Neural cell (in vitro differentiated cells): ENCODE data around the gene MAP3K20. TPM values are rescaled to one million over a fixed set of nuclear protein-coding genes. Genes with fewer than 3 reads are reported as not detected.
A peak's percentile ranks its signal among the peaks of the same experiment; 100 is the strongest.

ENCODE experiments used
- H2AFZ ChIP-seq: fragments of 200-600, 300-800 bp; sonication (generic), shearing (Covaris generic); 2 replicates; pipeline ENCODE4 v1.6.0; 2014; ENCODE audit warnings: low read depth, mild to moderate bottlenecking, antibody characterized with exemption, low read length, moderate library complexity
- H3F3A ChIP-seq: fragments of 200-600 bp; shearing (Covaris generic); 2 replicates; pipeline ENCODE4 v1.6.1; 2016; ENCODE audit warnings: mild to moderate bottlenecking, moderate library complexity, mixed read lengths, antibody characterized with exemption, low read length; ENCODE audit not compliant: insufficient read depth, poor library complexity, severe bottlenecking
- H3K27ac ChIP-seq: fragments of 200-600, 300-800 bp; sonication (generic), shearing (Covaris generic); 2 replicates; pipeline ENCODE4 v1.5.1; 2014; ENCODE audit warnings: mild to moderate bottlenecking, low read length, moderate library complexity
- H3K27me3 ChIP-seq: fragments of 300-800, 200-600 bp; sonication (generic), shearing (Covaris generic); 2 replicates; pipeline ENCODE4 v1.6.0; 2014; ENCODE audit warnings: mild to moderate bottlenecking, low read depth, low read length, moderate library complexity; ENCODE audit not compliant: insufficient read depth
- H3K36me3 ChIP-seq: fragments of 300-800, 200-600 bp; sonication (generic), shearing (Covaris generic); 2 replicates; pipeline ENCODE4 v1.5.1; 2014; ENCODE audit warnings: mild to moderate bottlenecking, antibody characterized with exemption, low read length, moderate library complexity; ENCODE audit not compliant: insufficient read depth
- H3K4me2 ChIP-seq: fragments of 300-800, 200-600 bp; sonication (generic), shearing (Covaris generic); 2 replicates; pipeline ENCODE4 v1.6.0; 2014; ENCODE audit warnings: mild to moderate bottlenecking, low read length
- H3K4me3 ChIP-seq: fragments of 300-800, 200-600 bp; sonication (generic), shearing (Covaris generic); 2 replicates; pipeline ENCODE4 v1.5.1; 2014; ENCODE audit warnings: mild to moderate bottlenecking, low read length, moderate library complexity
- H3K79me2 ChIP-seq: fragments of 200-600 bp; shearing (Covaris generic); replicated peaks from 2 replicates; pipeline ENCODE4 v1.6.0; 2014; ENCODE audit warnings: mild to moderate bottlenecking, low read length, moderate library complexity; ENCODE audit not compliant: insufficient read depth
- H3K9ac ChIP-seq: fragments of 300-800, 200-600 bp; sonication (generic), shearing (Covaris generic); 2 replicates; pipeline ENCODE4 v1.6.1; 2016; ENCODE audit warnings: mild to moderate bottlenecking, low read length, mixed read lengths
- H3K9me2 ChIP-seq: fragments of 200-600 bp; shearing (Covaris generic); 2 replicates; pipeline ENCODE4 v1.6.1; 2016; ENCODE audit warnings: mild to moderate bottlenecking, low read length, mixed read lengths; ENCODE audit not compliant: insufficient read depth
- H3K9me3 ChIP-seq: fragments of 200-600, 300-800 bp; sonication (generic), shearing (Covaris generic); 2 replicates; pipeline ENCODE4 v1.6.1; 2016; ENCODE audit warnings: mild to moderate bottlenecking, mixed run types, low read length, moderate library complexity, mixed read lengths
- H4K20me1 ChIP-seq: fragments of 200-600 bp; shearing (Covaris generic); 2 replicates; pipeline ENCODE4 v1.6.1; 2016; ENCODE audit warnings: mild to moderate bottlenecking, mixed run types; ENCODE audit not compliant: insufficient read depth
- CTCF ChIP-seq: fragments of 450-650 bp; IDR thresholded peaks from 2 replicates; pipeline ENCODE4 v1.5.1; 2014; ENCODE audit warnings: antibody characterized with exemption, mild to moderate bottlenecking, moderate library complexity; ENCODE audit not compliant: poor library complexity, severe bottlenecking
- EP300 ChIP-seq: fragments of 450-650 bp; conservative IDR thresholded peaks from 2 replicates; pipeline ENCODE4 v1.6.1; 2014; ENCODE audit warnings: antibody characterized with exemption, mild to moderate bottlenecking, moderate library complexity; ENCODE audit not compliant: poor library complexity, severe bottlenecking
- MXI1 ChIP-seq: fragments of 450-650 bp; conservative IDR thresholded peaks from 2 replicates; pipeline ENCODE4 v1.6.1; 2014; ENCODE audit warnings: antibody characterized with exemption, mild to moderate bottlenecking; ENCODE audit not compliant: poor library complexity, severe bottlenecking
- POLR2AphosphoS5 ChIP-seq: IDR thresholded peaks from 2 replicates; pipeline ENCODE4 v1.6.1; 2012
- RAD21 ChIP-seq: fragments of 450-650 bp; conservative IDR thresholded peaks from 2 replicates; pipeline ENCODE4 v1.6.1; 2014; ENCODE audit warnings: antibody characterized with exemption, mild to moderate bottlenecking, moderate library complexity
- REST ChIP-seq: IDR thresholded peaks from 2 replicates; pipeline ENCODE4 v1.6.1; 2012; ENCODE audit warnings: borderline replicate concordance
- polyA plus RNA-seq: library from polyadenylated mRNA; depleted of rRNA; stranded (reverse); fragments of >200 nt; gene quantifications from 2 replicates; pipeline ENCODE4 v1.2.3, GENCODE V29; 2014

The MAP3K20 gene
- polyA plus RNA-seq, 1 donor from 2014 or later, result 0.48 TPM

DNA sequence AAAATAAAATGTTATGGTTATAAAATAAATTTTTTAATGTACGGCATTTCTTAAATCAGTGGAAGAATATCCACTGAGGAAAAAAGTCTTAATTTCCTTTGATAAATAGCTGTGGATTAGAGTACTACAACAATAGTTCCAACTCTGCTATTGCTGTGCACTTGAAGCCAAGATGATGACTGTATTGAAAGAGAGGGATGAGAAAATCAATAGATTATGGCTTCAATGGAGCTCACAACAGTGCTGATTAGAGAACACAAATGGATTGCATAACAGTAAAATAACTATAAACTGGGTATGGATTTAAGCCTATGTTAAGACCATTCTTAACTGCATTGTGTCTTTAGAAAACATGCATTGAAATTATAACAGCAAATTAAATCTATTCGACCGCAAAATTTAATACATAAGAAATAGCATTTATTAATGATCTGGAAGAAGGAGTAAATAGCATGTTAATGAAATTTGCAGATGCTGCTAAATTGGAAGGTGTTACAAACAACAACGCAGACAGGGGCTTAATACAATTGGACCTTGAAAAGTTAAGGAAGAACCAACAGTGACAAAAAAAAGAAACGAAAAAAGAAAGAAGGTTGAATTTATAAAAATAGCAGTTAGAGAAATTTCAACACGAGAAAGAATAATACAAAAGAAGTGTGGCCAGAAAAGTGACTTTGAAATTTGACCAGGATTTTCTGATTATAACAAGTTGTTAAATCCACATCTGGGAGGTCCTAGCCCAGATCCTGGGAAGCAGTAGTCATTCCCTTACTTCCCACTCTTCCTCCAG lies 8.6 kb upstream of the MAP3K20 start:
- no peaks in the 10 kb centered on the region for H4K20me1 ChIP-seq
- H3K9me2 ChIP-seq, result no peaks in the 10 kb centered on the region
- no peak overlapping the region for H3K4me3 ChIP-seq
- no peak overlapping the region for H3K27ac ChIP-seq
- no peaks in the 10 kb centered on the region for H3K27me3 ChIP-seq
- H3K36me3 ChIP-seq, result no peaks in the 10 kb centered on the region
- no peak overlapping the region for H3K4me2 ChIP-seq
- H3F3A ChIP-seq, result no peaks in the 10 kb centered on the region
- H3K79me2 ChIP-seq, result no peaks in the 10 kb centered on the region
- no peak overlapping the region for H2AFZ ChIP-seq
- no peaks in the 10 kb centered on the region for H3K9me3 ChIP-seq
- H3K9ac ChIP-seq, result no peak overlapping the region
- TF ChIP-seq EP300 (no peak), POLR2AphosphoS5 (no peak), RAD21 (no peak), CTCF (no peak), REST (no peak), MXI1 (no peak)

DNA sequence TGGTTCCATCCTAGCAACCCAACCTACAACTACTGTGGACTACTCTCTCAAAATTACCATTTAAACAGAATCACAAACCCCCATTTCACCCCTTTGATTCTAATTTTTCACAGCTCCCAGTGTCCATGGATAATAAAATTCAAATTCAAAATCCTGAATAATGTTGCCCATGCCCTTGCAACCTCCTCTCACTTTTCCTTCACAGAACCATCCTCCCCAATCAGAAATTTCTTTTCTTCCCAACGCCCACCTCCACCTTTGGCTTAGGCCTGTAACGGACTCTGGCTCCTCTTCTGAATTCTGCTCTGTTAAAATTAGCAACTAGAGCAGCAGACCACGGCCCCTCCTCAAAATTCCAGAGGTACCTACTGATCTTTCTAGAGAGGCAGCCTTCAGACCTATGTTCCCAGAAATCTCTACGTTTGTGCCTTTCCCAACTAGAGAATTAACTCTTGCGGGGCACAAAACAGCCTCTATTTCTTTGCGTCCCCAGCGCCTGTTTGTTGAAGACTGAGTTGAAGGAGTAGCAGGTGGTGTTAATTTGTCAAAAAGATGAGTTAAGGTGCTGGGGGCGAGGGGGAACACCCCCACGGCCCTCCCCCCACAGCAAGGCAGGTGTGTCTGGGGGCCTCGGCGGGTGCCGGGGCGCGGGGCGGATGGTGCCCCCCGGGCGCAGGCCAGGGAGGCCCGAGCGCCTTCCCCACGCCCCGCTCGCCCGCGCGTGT lies 428 bp upstream of the MAP3K20 start:
- no peaks in the 10 kb centered on the region for H3F3A ChIP-seq
- H3K9ac ChIP-seq, result no peak overlapping the region
- TF ChIP-seq MXI1, result no peak
- H3K36me3 ChIP-seq, result no peaks in the 10 kb centered on the region
- no peak overlapping the region for H3K27ac ChIP-seq
- H3K4me2 ChIP-seq, result peak overlapping the region; percentile 27
- H3K9me2 ChIP-seq, result no peaks in the 10 kb centered on the region
- H3K79me2 ChIP-seq, result peaks cover 7% of the 10 kb centered on the region
- H3K9me3 ChIP-seq, result no peaks in the 10 kb centered on the region
- peak overlapping the region; percentile 74 for H3K4me3 ChIP-seq
- no peak overlapping the region for H2AFZ ChIP-seq
- H4K20me1 ChIP-seq, result no peaks in the 10 kb centered on the region
- H3K27me3 ChIP-seq, result peaks cover 21% of the 10 kb centered on the region
